HG02759 (cell line): Measurements from ENCODE around the gene MFSD12.
"Not testable (repeated sequence)": the region's sequence is repeated elsewhere in the genome, so short reads cannot be mapped to it uniquely, and the experiment has no call there.

Experiments
- ATAC-seq: cut with Tn5 transposase; IDR thresholded peaks from one replicate; pipeline ENCODE4 v1.9.1; 2021; ENCODE audit warnings: mild to moderate bottlenecking, moderate library complexity; ENCODE audit not compliant: unreplicated experiment

Gene MFSD12

DNA sequence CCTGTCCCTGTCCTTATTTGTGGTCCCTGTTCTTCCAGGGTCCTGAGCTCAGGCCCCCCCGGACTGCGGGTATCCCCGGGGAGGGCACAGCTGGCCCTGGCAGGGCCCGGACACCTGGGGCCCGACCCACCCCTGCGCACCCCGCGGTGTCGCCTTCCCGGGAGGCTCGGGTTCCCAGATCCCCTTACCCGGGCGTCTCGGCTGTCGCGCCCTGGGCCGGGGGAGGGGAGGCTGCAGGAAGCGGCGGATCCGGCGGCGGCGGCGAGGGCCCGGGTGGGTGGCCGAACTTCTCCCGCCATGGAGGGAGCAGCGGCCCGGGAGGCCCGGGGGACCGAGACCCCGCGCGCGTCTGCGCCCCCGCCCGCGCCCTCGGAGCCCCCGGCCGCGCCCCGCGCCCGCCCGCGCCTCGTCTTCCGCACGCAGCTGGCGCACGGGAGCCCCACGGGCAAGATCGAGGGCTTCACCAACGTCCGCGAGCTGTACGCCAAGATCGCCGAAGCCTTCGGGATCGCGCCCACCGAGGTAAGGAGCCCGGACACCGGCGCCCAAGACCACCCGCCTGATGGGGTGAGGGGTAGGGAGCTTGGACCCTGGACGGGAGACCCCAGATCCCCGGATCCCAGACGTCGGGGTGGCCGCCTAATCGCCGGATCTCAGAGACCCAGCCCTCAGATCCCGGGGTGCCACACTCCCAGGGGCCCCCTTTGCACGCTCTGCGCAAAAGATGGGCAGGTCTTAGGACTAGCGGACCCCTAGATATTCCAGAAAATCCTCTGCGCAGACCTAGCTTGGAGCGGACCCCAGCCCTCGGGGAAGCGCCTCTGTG lies 28.1 kb upstream of the MFSD12 start, which contains the start of gene GIPC3:
TSS of gene GIPC3 (plus strand) at position 178 of the 826 bp plus-strand sequence. CDS start at position 298, 120 bp downstream.
- ATAC-seq: no peak

DNA sequence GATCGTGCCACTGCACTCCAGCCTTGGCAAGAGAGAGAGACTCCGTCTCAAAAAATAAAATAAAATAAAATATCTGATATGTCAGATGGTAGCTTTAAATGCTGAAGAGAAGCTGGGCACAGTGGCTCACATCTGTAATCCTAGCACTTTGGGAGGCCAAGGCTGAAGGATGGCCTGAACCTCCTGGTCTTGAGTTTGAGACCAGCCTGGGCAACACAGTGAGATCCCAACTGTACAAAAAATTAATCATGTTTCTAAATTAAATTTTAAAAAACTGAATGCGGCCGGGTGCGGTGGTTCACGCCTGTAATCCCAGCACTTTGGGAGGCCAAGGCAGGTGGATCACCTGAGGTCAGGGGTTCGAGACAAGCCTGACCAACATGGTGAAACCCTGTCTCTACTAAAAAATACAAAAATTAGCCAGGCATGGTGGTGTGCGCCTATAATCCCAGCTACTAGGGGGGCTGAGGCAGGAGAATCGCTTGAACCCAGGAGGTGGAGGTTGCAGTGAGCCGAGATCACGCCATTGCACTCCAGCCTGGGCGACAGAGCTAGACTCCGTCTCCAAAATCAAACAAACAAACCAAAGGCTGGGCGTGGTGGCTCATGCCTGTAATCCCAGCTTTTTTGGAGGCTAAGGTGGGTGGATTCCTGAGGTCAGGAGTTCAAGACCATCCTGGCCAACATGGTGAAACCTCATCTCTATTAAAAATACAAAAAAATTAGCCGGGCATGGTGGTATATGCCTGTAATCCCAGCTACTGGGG lies 26.8 kb upstream of the MFSD12 start:
- ATAC-seq: not testable (repeated sequence)

DNA sequence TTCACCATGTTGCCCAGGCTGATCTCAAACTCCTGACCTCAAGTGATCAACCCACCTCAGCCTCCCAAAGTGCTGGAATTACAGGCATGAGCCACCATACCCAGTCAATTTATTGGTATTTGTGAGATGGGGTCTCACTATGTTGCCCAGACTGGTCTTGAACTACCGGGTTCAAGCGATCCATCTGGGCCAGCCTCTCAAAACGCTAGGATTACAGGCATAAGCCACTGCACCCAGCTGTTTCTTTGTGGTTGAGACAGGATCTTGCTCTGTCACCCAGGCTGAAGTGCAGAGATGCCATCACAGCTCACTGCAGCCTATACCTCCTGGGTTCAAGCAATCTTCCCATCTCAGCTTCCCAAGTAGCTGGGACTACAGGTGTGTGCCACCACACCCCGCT lies 24.4 kb upstream of the MFSD12 start:
- ATAC-seq: not testable (repeated sequence)

DNA sequence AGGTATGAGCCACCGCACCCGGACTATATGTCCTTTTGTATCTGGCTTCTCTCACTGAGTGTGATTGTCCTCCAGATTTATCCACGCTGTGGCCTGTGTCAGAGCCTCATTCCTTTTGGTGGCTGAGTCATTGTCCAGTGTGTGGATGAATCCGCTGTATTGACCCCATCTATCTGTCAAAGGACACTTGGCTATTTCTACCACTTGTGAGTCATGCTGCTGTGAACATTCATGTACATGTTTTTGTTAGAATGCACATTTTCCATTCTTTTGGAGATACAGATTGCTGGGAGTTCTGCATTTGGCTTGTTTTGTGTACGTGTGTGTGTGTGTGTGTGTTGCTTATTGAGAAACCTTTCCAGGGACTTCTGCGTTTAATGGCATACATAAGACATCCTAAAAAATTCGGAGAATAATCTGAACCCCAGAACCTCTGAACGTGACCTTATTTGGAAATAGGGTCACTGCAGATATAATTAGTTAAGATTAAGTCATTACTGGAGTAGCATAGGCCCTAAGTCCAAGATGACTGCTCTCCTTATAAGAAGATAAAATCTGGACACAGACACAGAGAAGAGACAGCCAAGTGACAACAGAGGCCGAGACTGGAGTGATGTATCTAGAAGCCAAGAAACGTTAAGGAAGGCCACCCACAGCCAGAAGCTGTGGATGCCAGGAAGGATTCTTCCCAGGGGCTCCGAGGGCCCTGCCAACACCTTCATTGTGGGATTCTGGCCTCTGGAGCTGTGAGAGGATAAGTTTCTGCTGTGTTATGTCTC lies 23.0 kb upstream of the MFSD12 start:
- ATAC-seq: no peak

DNA sequence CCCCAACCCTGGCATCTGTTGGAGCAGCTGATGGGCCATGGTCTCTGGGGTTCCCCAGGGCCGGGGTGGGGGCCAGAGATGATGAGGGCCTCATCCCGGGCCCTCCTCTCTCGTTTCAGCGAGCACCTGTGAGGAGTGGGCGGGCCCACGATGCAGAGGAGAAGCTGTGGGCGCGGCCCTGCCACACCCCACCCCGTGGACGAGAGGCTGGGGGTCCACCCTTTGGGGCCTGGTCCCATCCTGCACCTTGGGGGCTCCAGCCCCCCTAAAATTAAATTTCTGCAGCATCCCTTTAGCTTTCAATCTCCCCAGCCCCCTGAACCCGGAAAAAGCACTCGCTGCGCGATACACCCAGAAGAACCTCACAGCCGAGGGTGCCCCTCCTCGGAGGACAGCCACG lies 21.0 kb upstream of the MFSD12 start:
- no peak for ATAC-seq

DNA sequence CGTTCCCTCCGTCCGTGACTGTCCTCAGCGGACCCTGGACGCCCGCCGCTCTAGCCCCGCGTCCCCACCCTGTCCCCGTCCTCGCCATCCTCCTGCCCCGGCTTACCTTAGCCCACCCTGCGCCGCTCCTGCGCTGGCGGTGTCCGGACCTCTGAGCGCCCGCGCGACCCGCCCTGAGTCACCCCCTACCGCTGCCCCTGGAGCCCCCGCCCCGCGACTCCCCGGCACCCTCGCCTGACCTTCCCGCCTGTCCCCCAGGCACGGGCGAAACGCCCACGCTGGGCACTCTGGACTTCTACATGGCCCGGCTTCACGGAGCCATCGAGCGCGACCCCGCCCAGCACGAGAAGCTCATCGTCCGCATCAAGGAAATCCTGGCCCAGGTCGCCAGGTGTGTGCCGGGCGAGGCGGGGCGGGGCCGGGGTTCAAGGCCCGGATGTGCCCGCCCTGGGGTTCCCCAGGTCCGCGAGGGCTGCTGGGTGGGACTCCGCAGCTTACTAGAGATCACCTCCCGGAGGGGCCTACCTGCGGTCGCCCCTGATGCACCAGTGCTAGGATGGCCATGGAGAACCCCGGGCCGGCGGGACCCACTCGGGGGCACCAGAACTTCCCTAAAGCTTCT lies 20.4 kb upstream of the MFSD12 start:
- no peak for ATAC-seq

DNA sequence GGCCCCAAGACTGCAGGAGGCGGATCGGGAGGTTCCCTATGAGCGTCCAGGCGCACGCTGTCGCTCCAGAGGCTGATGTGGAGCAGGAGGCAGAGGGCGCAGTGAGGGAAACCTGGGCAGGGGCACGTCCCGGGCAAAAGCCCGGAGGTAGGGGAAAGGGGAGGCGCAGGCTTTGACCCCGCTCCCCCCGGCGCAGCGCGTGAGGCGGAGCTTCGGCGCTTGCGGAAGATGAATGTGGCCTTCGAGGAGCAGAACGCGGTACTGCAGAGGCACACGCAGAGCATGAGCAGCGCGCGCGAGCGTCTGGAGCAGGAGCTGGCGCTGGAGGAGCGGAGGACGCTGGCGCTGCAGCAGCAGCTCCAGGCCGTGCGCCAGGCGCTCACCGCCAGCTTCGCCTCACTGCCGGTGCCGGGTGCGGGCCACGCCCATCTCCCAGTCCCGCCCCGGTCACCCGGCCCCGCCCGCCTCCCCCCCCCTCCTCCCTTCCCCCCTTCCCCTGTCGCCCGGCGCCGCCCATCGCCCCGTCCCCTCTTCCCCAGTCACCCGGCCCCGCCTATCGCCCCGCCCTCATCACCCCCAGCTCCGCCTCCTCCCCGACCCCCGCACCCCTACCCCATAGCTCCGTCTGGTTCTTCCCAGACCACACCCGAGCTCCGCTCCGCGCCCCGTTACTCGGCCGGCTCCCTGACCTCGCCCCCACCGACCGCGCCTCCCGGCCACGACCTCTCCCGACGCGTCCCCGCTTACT lies 19.5 kb upstream of the MFSD12 start:
- no peak for ATAC-seq

DNA sequence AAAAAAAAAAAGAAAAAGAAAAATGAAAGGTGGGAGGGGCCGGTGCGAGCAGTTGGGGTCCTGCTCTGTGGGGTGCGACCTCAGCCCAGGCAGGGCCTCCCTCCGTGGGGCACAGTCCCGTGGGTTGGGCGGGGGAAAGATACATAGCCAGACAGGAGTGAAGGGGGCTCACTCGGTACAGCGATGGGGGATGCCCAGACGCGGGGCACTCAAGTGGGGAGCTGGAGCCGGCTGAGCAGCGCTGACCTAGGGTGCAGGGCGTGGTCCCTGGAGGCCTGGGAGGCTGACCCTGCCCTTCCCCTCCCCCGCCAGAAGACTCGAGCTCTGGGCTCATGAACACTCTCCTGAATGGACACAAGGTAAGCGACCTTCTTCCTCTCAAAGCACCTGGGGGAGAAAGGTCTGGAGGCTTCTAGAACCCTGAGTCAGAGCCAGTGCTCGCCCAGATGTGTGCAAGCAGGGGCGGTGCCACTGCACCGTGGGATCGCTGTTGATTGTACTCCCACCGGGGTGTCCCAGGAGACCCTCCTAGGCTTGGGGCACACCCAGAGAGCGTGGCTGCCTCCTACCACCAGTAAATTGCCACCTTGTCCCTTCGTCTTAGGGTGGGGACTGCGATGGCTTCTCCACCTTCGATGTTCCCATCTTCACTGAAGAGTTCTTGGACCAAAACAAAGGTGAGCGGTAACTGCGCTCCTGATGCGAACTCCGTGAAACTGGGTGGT lies 18.7 kb upstream of the MFSD12 start:
- ATAC-seq: no peak

DNA sequence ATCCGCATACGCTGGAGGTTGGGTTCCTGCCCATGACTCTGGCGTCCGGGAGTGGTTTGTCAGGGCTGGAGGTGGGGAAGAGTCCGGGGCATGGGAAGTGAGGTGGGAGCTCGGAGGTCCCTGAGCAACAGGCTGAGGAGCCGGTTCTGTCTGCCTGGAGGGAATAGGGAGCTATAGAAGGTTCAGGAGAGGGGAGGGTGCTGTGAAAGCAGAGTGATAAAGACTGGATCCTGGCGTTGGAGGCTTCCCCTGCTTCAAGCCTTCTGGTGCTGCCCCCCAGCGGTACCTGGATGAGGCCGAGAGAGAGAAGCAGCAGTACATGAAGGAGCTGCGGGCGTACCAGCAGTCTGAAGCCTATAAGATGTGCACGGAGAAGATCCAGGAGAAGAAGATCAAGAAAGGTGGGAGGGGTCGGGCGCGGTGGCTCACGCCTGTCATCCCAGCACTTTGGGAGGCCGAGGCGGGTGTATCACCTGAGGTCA lies 17.9 kb upstream of the MFSD12 start:
- ATAC-seq: no peak

DNA sequence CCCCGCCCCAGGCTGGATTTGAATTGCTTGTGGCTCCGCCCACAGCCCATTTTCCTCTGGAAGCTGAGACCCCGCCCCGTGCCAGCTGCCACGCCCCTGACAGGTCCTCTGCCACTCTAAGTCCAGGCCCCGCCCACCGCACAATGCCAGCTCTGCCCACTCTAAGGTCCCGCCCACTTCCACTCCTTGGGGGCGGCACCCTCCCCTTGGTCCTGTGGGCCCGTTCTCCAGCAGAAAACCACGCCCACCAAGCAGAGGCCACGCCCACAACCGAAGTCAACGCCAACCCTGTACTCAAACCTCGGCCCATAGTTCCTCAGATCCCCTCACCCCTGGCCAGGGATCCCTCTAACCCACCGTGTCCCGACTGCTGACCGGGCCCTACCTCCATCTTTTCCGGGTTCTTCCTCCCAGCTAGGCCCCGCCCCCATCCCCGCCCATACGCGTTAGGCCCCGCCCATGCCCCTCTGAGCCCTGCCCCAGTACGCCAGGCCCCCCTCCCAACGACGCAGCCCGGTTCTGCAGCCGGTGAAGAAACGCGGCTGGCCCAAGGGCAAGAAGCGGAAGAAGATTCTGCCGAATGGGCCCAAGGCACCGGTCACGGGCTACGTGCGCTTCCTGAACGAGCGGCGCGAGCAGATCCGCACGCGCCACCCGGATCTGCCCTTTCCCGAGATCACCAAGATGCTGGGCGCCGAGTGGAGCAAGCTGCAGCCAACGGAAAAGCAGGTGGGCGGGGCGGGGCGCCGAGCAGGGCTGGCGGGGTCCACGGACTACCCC lies 16.7 kb upstream of the MFSD12 start:
- ATAC-seq: no peak

DNA sequence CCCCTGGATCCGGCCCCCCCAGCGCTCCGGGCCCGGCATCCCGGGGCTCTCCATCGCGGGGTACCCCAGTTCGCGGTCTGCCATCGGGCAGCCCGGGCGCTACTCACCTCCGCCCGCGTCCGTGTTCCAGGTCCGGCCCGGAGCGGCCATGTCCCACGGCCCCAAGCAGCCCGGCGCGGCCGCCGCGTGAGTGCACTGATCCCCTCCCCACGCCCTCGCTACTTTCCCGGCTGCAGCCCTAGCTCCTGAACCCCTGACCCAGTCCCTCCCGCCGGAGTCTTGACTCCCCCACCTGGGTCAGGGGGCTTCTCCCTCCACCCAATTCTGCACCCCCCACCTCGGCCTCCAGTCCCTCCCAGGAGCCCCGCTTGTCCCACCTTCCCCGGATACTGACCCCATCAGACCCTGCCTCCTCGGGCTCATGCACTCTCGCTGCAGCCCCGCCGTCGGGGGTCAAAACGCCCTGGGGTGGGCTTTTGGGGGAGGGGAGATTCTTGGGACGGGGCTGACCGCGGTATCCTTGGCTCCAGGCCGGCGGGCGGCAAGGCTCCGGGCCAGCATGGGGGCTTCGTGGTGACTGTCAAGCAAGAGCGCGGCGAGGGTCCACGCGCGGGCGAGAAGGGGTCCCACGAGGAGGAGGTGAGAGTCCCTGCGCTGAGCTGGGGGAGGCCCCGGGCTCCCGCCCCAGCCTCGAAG lies 15.9 kb upstream of the MFSD12 start:
- ATAC-seq: peak; percentile 13

DNA sequence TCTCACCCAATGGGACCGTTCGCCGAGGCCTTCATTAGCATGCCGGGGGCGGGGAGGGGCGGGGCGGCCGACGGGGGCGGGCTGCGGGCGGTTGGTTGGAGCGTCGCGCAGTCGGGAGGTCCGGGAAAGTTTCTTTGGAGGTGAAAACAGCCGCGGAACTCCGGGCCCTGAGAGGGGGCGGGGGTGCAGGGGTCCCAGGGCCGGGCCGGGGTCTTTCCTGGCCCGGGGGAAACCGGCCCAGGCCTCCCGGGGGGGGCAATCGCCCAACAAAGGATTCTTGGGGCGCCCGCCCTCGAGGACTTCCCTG lies 15.4 kb upstream of the MFSD12 start, which contains the start of gene HMG20B:
TSS of gene HMG20B (plus strand) at position 90 of the 307 bp plus-strand sequence. CDS start 366 bp downstream, outside the sequence.
- ATAC-seq: no peak

DNA sequence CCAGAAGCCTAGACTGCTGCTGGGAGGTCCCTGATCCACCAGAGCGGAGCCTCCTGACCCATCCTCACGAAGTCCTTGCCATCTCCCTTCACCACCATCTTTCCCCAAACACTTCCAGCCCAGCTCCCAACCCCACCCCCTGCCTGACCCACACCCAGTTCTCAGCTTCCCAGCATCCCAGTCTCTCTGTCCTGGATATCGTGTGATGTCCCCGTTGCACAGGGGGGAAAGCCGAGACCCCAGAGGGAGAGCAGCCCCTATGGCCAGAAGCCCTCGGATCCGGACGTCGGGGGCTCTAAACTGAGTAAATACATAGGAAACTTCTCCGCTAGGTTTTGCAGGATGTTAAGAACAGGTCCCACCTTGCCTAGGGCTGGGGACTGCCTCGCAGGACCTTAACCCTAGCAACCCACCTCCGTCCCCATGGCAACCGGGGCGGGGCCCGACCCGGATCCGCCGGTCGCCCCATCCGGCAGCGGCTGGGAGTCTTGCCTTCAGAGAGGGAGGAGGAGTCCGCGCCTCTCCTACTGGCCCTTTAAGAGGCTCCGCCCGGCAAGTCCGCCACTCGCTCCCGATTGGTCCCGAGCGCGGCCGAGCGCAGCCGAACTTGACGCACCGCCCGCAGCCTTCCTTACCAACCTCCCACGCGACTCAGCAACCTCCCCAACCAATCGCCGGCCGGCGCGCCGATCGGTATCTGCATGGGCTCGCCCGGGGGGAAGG lies 14.9 kb upstream of the MFSD12 start:
- peak; percentile 90 for ATAC-seq

DNA sequence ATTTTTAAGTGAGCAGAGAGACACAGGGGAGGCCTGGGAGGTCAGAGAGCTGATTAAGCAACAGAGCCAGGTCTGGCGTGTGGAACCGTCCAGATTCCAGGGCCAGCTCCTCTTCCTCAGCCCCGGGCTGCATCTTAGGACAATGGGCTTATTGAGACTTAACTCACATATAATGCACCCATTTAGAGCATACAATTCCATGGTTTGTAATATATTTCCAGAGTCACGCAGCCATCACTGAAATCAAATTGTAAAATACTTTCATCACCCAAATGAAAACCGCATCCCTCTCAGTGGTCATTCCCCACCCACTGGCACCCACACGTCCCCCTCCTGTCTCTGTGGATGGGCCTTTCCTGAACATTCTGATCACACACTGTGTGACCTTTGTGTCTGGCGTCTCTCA lies 13.2 kb upstream of the MFSD12 start:
- ATAC-seq: no peak

DNA sequence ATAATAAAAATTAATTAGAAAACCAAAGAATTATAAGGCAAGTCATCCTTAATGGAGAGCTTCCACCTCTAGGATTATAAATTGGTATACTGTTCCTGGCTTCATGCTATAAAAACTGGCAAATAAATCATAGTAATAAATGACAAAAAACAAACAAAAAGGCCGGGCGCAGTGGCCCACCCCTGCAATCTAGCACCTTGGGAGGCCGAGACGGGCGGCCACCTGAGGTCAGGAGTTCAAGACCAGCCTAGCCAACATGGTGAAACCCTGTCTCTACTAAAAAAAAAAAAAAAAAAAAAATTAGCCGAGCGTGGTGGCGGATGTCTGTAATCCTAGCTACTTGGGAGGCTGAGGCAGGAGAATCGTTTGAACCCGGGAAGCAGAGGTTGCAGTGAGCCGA lies 12.7 kb upstream of the MFSD12 start:
- ATAC-seq: not testable (repeated sequence)

DNA sequence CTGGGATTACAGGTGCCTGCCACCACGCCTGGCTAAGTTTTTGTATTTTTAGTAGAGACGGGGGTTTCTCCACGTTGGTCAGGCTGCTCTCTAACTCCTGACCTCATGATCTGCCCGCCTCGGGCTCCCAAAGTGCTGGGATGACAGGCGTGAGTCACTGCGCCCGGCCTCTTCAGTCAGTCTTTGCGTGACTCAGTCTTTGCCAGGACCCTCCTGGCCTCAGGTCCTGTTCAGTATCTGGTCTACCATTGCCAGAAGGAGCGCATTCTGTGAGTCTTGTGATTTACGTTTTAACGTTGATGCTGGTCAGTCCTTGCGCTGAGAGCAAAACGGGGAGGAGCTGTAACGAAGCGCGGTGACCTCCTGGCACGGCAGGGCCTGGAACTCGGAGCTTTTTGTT lies 7.8 kb upstream of the MFSD12 start:
- ATAC-seq: no peak
